GM23338 (cell line): Measurements from ENCODE around the gene LPP. TPM values are rescaled to one million over a fixed set of nuclear protein-coding genes. Genes with fewer than 3 reads are reported as not detected.

Experiments
- ATAC-seq: fragments of 200-7000 bp; cut with Tn5 transposase; 3 replicates; pipeline ENCODE4 v1.9.1; 2020
- DNase-seq: peaks from one replicate; pipeline ENCODE4 v3.0.0-alpha.2; 2015; ENCODE audit warnings: low spot score
- H2AFZ ChIP-seq: fragments of 200-600 bp; sonication (generic); 2 replicates; pipeline ENCODE4 v1.8.0; 2016; ENCODE audit warnings: antibody characterized with exemption, mild to moderate bottlenecking, moderate library complexity
- H3F3A ChIP-seq: fragments of 200-600 bp; sonication (generic); replicated peaks from 2 replicates; pipeline ENCODE4 v1.8.0; 2017; ENCODE audit warnings: antibody characterized with exemption, mixed run types, low read depth
- H3K27ac ChIP-seq: fragments of 200-600 bp; sonication (generic); 2 replicates; pipeline ENCODE4 v1.6.1; 2016; ENCODE audit warnings: low read depth
- H3K27me3 ChIP-seq: fragments of 200-600 bp; sonication (generic); 2 replicates; pipeline ENCODE4 v1.8.0; 2016; ENCODE audit warnings: mild to moderate bottlenecking, mixed run types, moderate library complexity; ENCODE audit not compliant: insufficient read depth
- H3K36me3 ChIP-seq: fragments of 200-600 bp; sonication (generic); 2 replicates; pipeline ENCODE4 v1.8.0; 2016; ENCODE audit warnings: mild to moderate bottlenecking; ENCODE audit not compliant: insufficient read depth
- H3K4me1 ChIP-seq: fragments of 200-600 bp; sonication (generic); 2 replicates; pipeline ENCODE4 v1.8.0; 2016; ENCODE audit warnings: mild to moderate bottlenecking, moderate library complexity; ENCODE audit not compliant: insufficient read depth
- H3K4me2 ChIP-seq: fragments of 200-600 bp; sonication (generic); 2 replicates; pipeline ENCODE4 v1.7.1; 2017; ENCODE audit warnings: mixed run types
- H3K4me3 ChIP-seq: fragments of 200-600 bp; sonication (generic); 2 replicates; pipeline ENCODE4 v1.6.1; 2016; ENCODE audit warnings: mixed run types
- H3K79me2 ChIP-seq: fragments of 200-600 bp; sonication (generic); replicated peaks from 2 replicates; pipeline ENCODE4 v1.8.0; 2017; ENCODE audit warnings: mild to moderate bottlenecking; ENCODE audit not compliant: insufficient read depth
- H3K9me2 ChIP-seq: fragments of 200-600 bp; sonication (generic); 2 replicates; pipeline ENCODE4 v1.8.0; 2017; ENCODE audit not compliant: insufficient read depth
- H4K20me1 ChIP-seq: fragments of 200-600 bp; sonication (generic); replicated peaks from 2 replicates; pipeline ENCODE4 v1.8.0; 2017; ENCODE audit warnings: mild to moderate bottlenecking; ENCODE audit not compliant: insufficient read depth
- H3K27ac Mint-ChIP-seq: 2 replicates; pipeline ENCODE4 v1.8.0; 2020; ENCODE audit warnings: inconsistent platforms, mild to moderate bottlenecking, moderate library complexity, mixed read lengths
- H3K27me3 Mint-ChIP-seq: 3 replicates; pipeline ENCODE4 v1.8.0; 2022; ENCODE audit warnings: low read depth, mild to moderate bottlenecking, moderate library complexity, mixed read lengths, inconsistent platforms; ENCODE audit not compliant: insufficient read depth, poor library complexity
- H3K36me3 Mint-ChIP-seq: 3 replicates; pipeline ENCODE4 v1.8.0; 2021; ENCODE audit warnings: low read depth, mild to moderate bottlenecking, inconsistent platforms, moderate library complexity, mixed read lengths
- H3K4me1 Mint-ChIP-seq: 3 replicates; pipeline ENCODE4 v1.8.0; 2020; ENCODE audit warnings: mild to moderate bottlenecking, inconsistent platforms, mixed read lengths
- H3K4me3 Mint-ChIP-seq: 3 replicates; pipeline ENCODE4 v1.8.0; 2021; ENCODE audit warnings: moderate library complexity, mild to moderate bottlenecking, inconsistent platforms, mixed read lengths
- H3K9me3 Mint-ChIP-seq: 3 replicates; pipeline ENCODE4 v1.8.0; 2020; ENCODE audit warnings: moderate library complexity, mild to moderate bottlenecking, inconsistent platforms, mixed read lengths
- CREB1 ChIP-seq: fragments of 250-450 bp; sonication (Bioruptor Pico); IDR thresholded peaks from 2 replicates; pipeline ENCODE4 v1.5.0; 2020; ENCODE audit warnings: low read depth, mild to moderate bottlenecking, moderate library complexity
- EZH2 ChIP-seq: fragments of 200-600 bp; sonication (generic); IDR thresholded peaks from one replicate; pipeline ENCODE4 v1.8.0; 2017; ENCODE audit warnings: antibody characterized with exemption, mild to moderate bottlenecking, low read depth; ENCODE audit not compliant: unreplicated experiment
- EZH2phosphoT487 ChIP-seq: fragments of 200-600 bp; sonication (generic); IDR thresholded peaks from one replicate; pipeline ENCODE4 v1.8.1; 2018; ENCODE audit warnings: antibody characterized with exemption; ENCODE audit not compliant: unreplicated experiment
- JUNB ChIP-seq: IDR thresholded peaks from one replicate; pipeline ENCODE4 v1.6.1; 2016; ENCODE audit warnings: antibody characterized with exemption; ENCODE audit not compliant: unreplicated experiment
- NANOG ChIP-seq: IDR thresholded peaks from 2 replicates; pipeline ENCODE4 v1.6.1; 2016; ENCODE audit warnings: antibody characterized with exemption, borderline replicate concordance
- POLR2AphosphoS5 ChIP-seq: IDR thresholded peaks from 2 replicates; pipeline ENCODE4 v1.6.1; 2016; ENCODE audit warnings: antibody characterized with exemption, low read depth
- STAT1 ChIP-seq: IDR thresholded peaks from one replicate; pipeline ENCODE4 v1.6.1; 2016; ENCODE audit warnings: antibody characterized with exemption; ENCODE audit not compliant: unreplicated experiment
- ZNF114 ChIP-seq: fragments of 250-450 bp; sonication (Bioruptor Pico); IDR thresholded peaks from 2 replicates; pipeline ENCODE4 v1.5.0; 2020; ENCODE audit warnings: mild to moderate bottlenecking, moderate library complexity
- ZNF331 ChIP-seq: fragments of 250-450 bp; sonication (Bioruptor Pico); IDR thresholded peaks from 2 replicates; pipeline ENCODE4 v1.5.0; 2020; ENCODE audit warnings: low read depth, mild to moderate bottlenecking, moderate library complexity
- polyA plus RNA-seq: library from polyadenylated mRNA; unstranded; fragments of >200 nt; fragmentation: Nextera tagmentation; extraction: Ambion mirVana; gene quantifications from 2 replicates; pipeline ENCODE4 v1.2.1, GENCODE V29; 2016
- total RNA-seq: library from RNA; depleted of rRNA; stranded (reverse); fragments of >200 nt; shearing (Covaris generic); gene quantifications from 2 replicates; pipeline ENCODE4 v1.2.3, GENCODE V29; 2014
- TF ChIP-seq, protein P1 (sequence below), 2 experiments: fragments of 200-600 bp in 1 of 2; sonication (generic) in 1 of 2; conservative IDR thresholded peaks; 2 replicates each; pipeline versions ENCODE4 v1.5.1 to v1.6.1; 2016 to 2017; ENCODE audit warnings: antibody characterized with exemption in 2 of 2, low read depth in 2 of 2, mild to moderate bottlenecking in 2 of 2, moderate library complexity in 1 of 2
- TF ChIP-seq, protein P2 (sequence below): fragments of 250-450 bp; sonication (Bioruptor Pico); IDR thresholded peaks from 2 replicates; pipeline ENCODE4 v1.5.0; 2020; ENCODE audit warnings: mild to moderate bottlenecking, moderate library complexity
- TF ChIP-seq, protein P3 (sequence below): IDR thresholded peaks from one replicate; pipeline ENCODE4 v1.6.1; 2018; ENCODE audit warnings: antibody characterized with exemption; ENCODE audit not compliant: unreplicated experiment
- TF ChIP-seq, protein P4 (sequence below): IDR thresholded peaks from 2 replicates; pipeline ENCODE4 v1.6.1; 2016; ENCODE audit warnings: antibody characterized with exemption

The LPP gene
- total and polyA plus RNA-seq, 2 experiments from 2014 or later = 23.0 to 35.2 TPM

DNA sequence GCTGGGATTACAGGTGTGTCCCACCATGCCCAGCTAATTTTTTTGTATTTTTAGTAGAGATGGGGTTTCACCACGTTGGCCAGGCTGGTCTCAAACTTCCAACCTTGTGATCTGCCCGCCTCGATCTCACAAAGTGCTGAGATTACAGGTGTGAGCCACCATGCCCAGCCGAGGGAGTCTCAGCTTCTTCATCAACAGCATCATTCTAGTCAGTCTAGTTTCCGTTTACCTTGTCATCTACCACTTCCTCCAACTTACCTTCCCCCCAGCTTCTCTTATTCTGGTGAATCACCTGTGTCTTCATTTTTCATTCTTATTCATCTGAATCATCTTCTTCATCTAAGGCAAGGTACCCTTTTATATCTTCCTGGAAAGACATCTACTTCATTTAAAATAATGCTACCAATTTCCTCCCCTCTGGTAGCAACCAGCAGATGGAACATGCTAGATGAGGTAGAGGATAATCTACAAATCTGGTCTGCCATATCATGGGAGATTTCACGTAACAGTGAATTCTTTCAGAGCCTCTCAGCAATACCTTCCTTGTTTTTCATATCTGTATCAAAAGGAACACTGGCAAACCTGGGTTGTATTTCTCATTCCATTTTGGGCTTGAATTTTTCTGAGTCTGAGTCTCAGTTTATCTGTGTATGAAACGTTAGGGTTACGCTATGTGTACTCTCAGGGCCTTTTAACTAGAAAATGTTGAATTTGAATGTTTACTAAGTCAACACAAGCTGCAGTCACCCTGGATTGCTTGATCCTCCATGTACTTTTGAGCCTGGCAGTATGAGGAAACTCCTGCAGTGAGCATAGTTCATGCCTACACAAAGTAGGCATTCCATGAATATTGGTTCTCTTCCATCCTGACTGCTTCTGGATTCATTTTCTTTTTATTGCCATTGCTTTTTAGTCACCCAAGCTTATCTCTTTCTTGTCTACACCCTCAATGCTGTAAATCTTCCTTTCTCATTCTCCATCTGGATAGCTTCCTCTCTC, 16.8 kb downstream of the LPP start:
- Histone ChIP-seq H3K4me1 (peaks cover 13% of the 10 kb centered on the region), H3K79me2 (peaks cover 85% of the 10 kb centered on the region), H3K4me2 (no peak overlapping the region), H3K27me3 (no peaks in the 10 kb centered on the region), H3K9me2 (no peaks in the 10 kb centered on the region), H3F3A (no peaks in the 10 kb centered on the region), H3K27ac (no peak overlapping the region), H3K36me3 (0 out of 2 replicates have a peak, but pooled peaks cover 4% of the 10 kb centered on the region), H2AFZ (no peak overlapping the region), H4K20me1 (peaks cover 4% of the 10 kb centered on the region; the same call in 1 of the 2 replicates), H3K4me3 (no peak overlapping the region)
- Mint-ChIP-seq H3K27me3 (peaks cover 3% of the 10 kb centered on the region), H3K4me3 (no peak overlapping the region), H3K36me3 (no peaks in the 10 kb centered on the region), H3K9me3 (no peaks in the 10 kb centered on the region), H3K4me1 (peaks cover 35% of the 10 kb centered on the region), H3K27ac (no peak overlapping the region)
- no peak for ATAC-seq
- no peak for DNase-seq
- TF ChIP-seq POLR2AphosphoS5 (no peak), EZH2 (no peak), EZH2phosphoT487 (no peak), STAT1 (no peak), CREB1 (CRISPR knock-in tag) (no peak), NANOG (no peak), ZNF114 (CRISPR knock-in tag) (no peak), JUNB (no peak), ZNF331 (CRISPR knock-in tag) (no peak)
- TF ChIP-seq, protein P1, sequence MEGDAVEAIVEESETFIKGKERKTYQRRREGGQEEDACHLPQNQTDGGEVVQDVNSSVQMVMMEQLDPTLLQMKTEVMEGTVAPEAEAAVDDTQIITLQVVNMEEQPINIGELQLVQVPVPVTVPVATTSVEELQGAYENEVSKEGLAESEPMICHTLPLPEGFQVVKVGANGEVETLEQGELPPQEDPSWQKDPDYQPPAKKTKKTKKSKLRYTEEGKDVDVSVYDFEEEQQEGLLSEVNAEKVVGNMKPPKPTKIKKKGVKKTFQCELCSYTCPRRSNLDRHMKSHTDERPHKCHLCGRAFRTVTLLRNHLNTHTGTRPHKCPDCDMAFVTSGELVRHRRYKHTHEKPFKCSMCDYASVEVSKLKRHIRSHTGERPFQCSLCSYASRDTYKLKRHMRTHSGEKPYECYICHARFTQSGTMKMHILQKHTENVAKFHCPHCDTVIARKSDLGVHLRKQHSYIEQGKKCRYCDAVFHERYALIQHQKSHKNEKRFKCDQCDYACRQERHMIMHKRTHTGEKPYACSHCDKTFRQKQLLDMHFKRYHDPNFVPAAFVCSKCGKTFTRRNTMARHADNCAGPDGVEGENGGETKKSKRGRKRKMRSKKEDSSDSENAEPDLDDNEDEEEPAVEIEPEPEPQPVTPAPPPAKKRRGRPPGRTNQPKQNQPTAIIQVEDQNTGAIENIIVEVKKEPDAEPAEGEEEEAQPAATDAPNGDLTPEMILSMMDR (conservative IDR thresholded peaks at IDR 0.05; ENCODE audit: low read depth in 2 of 2) = no peak
- TF ChIP-seq, protein P2, sequence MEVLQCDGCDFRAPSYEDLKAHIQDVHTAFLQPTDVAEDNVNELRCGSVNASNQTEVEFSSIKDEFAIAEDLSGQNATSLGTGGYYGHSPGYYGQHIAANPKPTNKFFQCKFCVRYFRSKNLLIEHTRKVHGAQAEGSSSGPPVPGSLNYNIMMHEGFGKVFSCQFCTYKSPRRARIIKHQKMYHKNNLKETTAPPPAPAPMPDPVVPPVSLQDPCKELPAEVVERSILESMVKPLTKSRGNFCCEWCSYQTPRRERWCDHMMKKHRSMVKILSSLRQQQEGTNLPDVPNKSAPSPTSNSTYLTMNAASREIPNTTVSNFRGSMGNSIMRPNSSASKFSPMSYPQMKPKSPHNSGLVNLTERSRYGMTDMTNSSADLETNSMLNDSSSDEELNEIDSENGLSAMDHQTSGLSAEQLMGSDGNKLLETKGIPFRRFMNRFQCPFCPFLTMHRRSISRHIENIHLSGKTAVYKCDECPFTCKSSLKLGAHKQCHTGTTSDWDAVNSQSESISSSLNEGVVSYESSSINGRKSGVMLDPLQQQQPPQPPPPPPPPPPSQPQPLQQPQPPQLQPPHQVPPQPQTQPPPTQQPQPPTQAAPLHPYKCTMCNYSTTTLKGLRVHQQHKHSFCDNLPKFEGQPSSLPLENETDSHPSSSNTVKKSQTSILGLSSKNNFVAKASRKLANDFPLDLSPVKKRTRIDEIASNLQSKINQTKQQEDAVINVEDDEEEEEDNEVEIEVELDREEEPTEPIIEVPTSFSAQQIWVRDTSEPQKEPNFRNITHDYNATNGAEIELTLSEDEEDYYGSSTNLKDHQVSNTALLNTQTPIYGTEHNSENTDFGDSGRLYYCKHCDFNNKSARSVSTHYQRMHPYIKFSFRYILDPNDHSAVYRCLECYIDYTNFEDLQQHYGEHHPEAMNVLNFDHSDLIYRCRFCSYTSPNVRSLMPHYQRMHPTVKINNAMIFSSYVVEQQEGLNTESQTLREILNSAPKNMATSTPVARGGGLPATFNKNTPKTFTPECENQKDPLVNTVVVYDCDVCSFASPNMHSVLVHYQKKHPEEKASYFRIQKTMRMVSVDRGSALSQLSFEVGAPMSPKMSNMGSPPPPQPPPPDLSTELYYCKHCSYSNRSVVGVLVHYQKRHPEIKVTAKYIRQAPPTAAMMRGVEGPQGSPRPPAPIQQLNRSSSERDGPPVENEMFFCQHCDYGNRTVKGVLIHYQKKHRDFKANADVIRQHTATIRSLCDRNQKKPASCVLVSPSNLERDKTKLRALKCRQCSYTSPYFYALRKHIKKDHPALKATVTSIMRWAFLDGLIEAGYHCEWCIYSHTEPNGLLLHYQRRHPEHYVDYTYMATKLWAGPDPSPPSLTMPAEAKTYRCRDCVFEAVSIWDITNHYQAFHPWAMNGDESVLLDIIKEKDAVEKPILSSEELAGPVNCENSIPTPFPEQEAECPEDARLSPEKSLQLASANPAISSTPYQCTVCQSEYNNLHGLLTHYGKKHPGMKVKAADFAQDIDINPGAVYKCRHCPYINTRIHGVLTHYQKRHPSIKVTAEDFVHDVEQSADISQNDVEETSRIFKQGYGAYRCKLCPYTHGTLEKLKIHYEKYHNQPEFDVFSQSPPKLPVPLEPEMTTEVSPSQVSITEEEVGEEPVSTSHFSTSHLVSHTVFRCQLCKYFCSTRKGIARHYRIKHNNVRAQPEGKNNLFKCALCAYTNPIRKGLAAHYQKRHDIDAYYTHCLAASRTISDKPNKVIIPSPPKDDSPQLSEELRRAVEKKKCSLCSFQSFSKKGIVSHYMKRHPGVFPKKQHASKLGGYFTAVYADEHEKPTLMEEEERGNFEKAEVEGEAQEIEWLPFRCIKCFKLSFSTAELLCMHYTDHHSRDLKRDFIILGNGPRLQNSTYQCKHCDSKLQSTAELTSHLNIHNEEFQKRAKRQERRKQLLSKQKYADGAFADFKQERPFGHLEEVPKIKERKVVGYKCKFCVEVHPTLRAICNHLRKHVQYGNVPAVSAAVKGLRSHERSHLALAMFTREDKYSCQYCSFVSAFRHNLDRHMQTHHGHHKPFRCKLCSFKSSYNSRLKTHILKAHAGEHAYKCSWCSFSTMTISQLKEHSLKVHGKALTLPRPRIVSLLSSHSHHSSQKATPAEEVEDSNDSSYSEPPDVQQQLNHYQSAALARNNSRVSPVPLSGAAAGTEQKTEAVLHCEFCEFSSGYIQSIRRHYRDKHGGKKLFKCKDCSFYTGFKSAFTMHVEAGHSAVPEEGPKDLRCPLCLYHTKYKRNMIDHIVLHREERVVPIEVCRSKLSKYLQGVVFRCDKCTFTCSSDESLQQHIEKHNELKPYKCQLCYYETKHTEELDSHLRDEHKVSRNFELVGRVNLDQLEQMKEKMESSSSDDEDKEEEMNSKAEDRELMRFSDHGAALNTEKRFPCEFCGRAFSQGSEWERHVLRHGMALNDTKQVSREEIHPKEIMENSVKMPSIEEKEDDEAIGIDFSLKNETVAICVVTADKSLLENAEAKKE (CRISPR knock-in tag) = no peak
- TF ChIP-seq, protein P3, sequence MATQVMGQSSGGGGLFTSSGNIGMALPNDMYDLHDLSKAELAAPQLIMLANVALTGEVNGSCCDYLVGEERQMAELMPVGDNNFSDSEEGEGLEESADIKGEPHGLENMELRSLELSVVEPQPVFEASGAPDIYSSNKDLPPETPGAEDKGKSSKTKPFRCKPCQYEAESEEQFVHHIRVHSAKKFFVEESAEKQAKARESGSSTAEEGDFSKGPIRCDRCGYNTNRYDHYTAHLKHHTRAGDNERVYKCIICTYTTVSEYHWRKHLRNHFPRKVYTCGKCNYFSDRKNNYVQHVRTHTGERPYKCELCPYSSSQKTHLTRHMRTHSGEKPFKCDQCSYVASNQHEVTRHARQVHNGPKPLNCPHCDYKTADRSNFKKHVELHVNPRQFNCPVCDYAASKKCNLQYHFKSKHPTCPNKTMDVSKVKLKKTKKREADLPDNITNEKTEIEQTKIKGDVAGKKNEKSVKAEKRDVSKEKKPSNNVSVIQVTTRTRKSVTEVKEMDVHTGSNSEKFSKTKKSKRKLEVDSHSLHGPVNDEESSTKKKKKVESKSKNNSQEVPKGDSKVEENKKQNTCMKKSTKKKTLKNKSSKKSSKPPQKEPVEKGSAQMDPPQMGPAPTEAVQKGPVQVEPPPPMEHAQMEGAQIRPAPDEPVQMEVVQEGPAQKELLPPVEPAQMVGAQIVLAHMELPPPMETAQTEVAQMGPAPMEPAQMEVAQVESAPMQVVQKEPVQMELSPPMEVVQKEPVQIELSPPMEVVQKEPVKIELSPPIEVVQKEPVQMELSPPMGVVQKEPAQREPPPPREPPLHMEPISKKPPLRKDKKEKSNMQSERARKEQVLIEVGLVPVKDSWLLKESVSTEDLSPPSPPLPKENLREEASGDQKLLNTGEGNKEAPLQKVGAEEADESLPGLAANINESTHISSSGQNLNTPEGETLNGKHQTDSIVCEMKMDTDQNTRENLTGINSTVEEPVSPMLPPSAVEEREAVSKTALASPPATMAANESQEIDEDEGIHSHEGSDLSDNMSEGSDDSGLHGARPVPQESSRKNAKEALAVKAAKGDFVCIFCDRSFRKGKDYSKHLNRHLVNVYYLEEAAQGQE = no peak
- TF ChIP-seq, protein P4, sequence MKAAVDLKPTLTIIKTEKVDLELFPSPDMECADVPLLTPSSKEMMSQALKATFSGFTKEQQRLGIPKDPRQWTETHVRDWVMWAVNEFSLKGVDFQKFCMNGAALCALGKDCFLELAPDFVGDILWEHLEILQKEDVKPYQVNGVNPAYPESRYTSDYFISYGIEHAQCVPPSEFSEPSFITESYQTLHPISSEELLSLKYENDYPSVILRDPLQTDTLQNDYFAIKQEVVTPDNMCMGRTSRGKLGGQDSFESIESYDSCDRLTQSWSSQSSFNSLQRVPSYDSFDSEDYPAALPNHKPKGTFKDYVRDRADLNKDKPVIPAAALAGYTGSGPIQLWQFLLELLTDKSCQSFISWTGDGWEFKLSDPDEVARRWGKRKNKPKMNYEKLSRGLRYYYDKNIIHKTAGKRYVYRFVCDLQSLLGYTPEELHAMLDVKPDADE = no peak
